Pons (tissue), 1 donor: ENCODE measurements around the gene INKA2.

Experiments used
- DNase-seq: peaks from one replicate; pipeline ENCODE4 v3.0.0-alpha.2; 2016; ENCODE audit warnings: low spot score

Gene INKA2

DNA sequence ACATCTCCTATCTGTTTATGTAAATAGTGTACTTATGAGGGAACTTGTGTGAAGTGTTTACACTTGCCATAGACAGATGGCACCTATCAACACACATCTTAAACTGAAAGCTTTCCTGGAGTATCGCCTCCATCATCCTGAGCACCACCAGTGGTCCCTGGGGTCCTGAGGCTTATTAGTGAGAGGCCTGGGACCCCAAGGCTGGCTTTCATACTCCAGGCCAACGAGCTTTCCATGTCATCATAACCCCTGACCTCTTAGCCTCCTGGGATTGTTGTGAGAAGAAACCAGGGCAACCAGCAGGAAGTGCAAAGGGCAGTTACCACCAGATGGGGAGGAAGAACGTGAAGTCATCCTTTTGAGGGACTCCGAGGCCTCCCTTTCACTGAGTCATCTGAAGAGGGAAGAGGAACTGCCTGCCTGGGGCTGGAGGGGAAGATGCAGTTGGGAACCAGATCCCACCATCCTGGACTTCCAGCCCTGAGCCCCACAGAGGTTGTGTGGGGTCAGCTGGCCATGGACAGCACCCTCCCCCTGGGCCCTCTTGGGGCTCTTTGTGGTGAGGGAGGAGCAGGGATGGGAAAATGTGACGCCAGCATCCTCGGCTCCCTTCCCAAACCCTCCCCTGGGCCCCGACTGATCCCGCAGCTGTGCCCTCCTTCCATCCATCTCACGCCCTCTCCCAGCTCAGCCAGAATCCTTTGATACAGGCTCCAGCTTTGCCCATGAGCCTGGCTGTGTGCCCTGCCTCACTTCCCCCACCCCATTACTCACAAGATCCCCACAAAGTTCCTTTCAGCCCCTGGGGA, 5.8 kb downstream of the INKA2 start:
- peak; percentile 61 for DNase-seq

DNA sequence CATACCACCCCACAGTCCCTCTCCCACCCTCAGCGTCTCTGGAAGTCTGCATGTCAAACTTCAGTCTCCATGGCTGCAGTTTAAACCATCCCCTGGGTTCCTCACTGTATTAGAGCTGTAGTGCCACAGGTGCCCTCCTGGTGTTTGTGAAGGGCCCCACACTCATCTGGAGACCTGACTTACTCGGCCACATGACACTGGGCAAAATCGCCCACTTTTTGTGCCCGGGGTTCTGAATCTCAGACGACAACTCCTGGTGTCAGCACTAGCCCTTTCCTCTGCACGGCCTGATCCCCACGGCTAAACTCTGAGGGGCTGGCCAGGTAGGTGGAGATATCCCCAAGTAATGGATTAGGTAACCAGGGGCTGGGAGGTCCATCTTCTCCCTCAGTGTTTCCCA, 6.5 kb downstream of the INKA2 start:
- no peak for DNase-seq

DNA sequence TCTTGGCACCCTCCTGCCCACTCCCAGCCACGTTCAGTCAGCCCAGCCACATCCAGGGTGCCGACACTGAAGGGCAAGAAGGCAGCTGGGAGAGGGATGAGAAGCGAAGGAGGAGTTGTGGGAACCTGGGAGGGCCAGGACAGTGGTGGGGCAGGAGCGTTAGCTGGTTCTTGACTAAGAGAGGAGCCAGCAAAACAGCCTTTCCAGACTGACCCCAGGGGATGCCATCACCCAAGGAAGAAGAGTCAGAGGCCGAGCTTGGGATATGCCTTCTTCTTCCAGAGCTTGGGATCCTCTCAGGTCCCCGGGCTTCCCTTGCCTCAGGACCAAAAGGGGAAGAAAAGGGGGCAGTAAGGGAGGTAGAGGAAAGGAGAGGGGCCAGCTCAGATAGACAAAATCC, 7.2 kb downstream of the INKA2 start:
- DNase-seq = no peak

DNA sequence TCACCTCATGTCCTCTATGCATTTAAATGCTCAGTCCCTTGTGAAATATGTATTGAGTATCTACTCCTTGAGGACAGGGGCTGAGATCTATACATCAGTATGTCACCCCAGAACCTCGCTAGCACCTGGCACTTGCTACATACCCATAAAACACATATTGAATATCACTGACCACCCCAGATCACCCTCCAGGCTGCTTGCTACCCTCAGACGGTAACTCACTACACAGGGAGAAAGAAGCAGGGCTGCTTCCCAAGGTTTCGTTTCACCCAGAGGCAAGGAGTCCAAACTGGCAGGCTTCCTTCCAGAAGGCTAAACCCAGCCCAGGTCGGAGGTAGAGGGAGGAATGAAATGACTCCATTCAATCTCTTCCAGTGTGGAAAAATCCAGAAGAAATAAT, 8.5 kb downstream of the INKA2 start:
- DNase-seq = no peak

DNA sequence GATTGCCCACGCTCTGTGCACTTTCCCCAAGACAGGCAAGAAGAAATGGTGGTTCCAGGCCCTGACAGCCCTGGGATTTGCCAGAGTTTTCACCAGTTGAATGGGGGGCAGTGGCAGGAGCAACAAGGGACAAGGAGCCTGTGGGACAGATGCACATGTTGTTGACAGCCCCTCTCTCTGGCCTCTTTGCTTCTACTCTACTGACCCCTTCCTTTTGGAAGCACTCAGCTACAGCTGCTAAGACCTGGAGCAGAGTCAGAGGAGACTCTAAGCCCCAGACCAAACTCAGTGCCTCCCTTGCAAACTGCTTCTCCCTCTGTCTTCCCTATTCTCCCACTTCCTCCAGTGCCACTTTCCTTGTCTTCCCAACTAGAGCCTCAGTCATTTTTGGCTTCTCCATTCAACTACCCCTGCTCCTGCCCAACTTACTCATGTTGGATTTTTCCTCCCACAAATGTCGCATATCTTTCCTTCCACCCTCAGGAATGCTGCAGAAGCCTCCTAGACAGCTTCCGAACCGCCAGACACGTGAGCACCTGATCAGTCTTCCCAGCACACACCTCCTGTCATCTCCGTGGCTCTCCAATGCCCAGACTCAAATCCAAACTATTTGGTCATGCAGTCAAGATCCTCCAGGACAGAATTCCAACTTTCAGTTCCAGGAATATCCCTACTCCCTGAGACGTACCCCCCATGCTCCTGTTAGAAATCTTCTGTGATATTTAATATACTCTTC, 9.1 kb downstream of the INKA2 start:
- no peak for DNase-seq

DNA sequence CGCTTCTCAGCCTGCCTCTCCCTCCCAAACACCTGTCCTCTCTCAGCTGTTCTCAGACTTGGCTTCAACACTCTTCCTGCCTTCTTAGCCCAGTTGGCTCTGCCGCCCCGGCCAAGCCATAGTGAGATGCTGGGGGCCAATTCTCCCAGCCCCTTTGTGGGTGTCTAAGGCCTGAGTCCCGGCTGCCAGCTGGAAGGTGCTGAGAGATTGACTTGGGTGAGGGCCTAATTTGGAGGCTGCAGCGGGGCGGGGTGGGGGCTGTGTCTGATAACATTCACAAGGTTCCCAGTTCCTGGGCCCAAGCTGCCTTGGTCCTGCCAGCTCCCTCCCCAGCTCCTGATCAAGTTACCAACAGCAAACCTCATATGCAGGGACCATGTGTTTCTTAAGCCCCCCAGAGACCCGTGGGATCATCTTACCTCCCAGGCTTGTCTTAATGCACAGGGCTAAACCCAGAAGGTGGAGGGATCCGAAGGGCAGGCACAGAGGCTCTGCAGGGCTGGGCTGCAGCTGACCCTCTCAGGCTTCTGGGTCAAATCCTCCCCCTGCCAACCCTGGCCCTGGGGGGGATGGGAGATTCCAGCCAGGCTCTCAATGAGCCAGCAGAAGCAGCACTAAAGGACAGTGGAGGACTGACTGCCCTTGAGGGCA, 9.8 kb downstream of the INKA2 start:
- no peak for DNase-seq

DNA sequence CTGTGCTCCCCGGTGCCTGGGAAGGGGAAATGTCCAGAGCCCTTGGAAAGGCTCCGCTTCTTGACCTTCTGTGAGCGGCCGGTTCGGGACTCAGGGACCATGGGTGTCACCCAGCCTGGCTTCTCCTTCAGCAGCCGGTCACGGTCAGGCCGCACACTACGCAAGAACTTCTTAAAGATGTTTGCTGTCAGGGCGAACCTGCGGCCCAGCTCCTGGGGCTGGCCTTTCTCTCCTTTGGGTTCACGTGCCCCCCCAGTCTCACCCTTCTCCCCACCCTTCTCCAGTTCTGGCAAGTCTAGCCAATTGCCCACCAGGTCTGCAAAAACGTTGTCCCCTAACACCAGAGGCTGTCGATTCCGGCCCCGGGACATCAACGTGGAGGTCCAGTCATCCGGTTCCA, 12.1 kb downstream of the INKA2 start:
- no peak for DNase-seq

DNA sequence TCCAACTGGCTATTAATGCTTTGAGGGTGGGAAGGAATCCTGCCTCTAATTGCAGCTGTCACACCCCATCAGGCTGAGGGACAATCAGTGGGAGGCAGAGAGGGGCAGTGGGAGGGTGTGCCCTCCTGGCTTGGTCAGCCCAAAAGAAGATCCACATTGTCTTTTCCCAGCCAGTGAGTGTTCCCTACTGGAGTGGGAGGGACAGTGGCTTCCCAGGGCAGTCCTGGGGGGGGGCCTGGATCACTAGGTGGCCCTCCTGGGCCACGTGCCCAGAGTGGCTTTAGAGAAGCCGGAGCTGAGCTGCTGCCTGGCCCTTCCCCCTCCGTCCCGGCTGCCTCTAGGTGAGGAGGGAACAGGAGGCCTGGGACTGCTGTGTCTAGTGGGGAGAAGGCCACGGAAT, 14.0 kb downstream of the INKA2 start:
- peak; percentile 12 for DNase-seq

DNA sequence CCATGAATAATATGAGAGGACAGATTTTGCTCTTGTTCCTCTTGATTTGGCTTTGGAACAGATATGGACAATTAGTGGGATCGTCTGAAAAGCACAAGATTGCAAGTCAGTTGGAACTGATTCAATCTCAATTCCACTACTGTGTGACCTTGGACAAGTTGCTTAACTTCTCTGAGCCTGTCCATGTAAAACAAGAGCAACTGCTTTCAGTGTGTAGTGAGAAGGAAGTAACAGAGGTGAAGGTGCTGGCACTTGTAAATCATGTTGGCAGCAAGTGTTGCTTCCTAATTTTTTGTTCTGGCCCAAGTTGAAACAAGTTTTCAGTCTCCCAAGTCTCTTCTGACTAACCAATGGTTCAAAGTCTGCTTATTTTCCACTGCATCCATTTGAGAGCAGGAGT, 15.3 kb downstream of the INKA2 start:
- DNase-seq = no peak

DNA sequence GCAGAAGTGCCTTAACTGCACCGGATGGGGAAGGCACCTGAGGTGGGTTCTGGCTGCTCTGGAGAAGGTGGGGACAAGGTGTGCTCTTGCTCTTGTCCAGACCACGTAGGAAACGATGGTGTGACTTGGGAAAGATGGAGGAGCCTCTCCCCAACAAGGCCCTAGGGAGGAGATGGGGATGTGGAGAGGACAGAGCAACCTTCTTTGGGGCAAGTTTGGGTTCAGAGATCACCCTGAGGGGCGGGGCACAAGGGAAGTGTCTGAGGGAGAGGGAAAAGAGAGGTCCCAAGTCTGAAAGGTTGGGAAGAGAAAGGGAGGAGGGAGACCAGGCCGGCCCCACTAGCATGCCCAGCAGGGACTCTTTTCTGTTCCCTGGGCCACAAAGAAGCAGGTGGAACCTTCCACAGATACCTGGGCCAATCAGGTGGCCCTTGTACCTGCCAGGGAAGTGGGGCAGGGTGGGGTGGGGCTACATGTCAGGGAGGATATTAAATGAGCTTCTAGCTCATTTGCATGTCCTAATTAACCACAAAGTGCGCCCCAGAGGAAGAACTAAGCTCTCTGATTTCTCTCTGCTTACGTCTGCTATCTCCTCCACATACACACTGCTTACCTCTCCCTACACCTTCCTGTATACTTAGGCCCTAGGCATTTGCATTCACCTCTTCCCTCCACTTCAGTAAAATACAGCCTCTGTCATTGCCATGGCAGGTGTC, 15.9 kb downstream of the INKA2 start:
- no peak for DNase-seq

DNA sequence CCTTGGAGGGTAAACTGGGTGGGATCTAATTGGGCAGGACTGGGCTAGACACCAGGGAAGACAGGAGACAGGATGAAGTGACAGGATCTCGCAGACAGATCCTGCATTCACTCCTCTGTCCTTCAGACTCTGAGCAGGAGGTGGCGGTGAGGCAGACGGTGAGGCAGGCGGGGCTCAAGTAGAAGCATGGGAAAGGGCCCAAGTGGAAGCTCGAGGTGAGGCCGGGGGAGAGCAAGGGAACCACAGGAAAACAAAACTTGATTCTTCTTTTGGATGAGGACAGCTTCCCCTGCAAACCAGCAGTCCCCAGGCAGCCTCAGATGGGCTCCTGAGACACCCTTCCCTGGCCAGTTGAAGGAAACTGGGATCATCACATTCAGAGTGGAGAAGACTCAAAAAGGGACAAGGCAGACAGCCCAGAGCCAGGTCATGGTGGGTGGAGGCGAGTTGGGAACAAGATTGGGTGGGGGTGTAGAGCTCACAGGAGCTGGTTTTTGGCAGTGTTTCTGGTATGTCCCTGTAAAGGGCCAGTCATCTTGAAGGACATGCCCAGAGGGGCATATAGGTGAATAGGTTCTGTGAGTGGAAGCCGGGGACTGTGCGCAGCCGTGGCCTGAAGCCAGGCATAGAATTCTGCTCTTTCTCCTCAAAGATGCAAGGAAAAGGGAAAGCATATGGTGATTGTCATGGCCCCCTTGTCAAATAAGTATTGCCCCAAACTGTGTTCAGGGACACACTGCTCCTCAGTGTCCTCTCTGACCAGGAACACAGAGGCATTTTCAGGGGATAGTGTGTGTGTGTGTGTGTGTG, 18.0 kb downstream of the INKA2 start:
- no peak for DNase-seq

DNA sequence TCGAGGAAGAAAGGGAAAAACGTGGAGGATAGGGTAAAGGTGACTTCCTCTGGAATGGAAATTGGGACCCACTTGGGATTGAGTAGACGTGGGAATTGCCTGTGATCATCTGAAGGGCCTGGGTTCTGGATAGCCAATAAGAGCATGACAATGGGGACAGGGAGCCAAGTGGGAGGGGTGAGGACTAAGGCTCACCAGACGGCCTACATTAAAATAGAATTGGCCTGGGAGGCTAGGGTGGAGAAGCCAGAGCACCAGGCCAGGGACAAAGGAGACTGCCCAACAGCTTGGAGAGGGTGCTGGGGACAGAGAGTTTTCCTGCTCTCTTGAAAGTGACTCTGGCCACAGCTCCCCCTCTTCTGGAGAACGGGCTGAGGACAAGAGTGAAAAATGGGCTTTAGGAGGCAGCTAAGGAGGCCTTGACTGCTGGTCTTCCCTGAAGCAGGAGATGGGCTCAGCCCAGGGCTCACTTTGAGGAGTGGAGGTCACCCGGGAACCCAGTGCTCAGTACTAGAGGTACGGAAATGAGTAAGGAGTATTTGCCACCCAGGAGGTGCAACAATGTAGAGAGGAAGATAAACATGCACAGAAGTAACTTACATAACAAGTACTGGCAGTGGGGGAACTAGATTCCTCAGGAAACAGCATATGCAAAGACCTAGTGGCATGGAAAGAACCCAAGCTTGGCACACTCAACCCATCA, 18.8 kb downstream of the INKA2 start:
- DNase-seq = no peak

DNA sequence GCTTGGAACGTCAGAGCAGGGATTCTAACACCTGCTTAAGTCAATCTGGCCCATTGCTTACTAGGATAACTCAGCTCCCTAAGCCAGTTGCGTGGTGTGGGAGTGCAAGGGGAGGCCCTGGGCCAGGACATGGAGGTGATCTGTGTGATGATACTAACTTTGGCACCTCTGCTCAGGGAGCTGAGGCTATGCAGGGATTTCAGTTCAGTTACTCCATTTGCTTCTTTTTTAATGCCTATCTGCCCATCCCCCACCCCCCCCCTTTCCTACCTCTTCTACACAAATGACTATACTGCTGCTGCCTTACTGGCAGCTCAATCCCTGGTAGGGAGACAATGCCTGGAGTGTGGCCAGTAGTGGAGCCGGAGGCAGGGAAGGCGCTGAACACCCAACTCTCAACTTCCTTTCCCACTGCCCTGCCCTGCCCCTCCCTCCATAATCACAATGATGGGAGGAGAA, 19.5 kb downstream of the INKA2 start:
- no peak for DNase-seq

DNA sequence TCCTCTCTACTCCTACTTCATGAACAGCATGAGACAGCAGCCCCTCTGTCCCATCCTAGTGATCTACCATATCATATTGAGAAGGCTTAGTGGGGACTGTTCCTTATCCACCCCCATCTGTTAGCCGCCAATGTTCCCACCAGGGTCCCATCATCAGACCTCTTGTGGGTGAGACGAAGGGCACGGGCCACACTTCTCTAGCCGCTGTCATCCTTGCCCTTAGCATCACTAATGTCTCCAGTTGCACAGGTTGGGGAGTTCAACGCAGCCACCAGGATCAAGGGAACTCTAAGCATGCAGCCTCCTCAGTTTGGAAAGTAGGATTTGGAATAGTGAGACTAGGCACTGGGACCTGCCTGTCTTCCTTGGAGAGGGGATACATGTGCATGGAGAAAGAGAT, 20.1 kb downstream of the INKA2 start:
- no peak for DNase-seq

DNA sequence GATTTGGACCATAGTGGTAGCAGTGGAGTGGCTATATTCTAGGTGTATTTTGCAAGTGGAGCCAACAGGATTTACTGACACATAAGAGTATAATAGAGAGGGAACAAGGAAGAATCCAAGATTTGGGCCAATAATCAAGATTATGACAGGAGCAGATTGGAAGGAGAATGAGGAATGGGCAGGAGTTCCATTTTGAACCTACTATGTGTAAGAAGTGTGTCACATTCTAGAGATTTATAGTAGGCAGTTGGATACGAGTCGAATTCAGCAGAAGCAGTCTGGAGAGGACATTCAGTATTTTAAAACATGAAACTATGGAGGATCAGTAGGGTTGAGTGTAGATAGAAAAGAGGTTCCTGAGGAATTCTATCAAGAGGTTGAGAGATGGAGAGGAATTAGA, 21.7 kb downstream of the INKA2 start:
- DNase-seq = no peak

DNA sequence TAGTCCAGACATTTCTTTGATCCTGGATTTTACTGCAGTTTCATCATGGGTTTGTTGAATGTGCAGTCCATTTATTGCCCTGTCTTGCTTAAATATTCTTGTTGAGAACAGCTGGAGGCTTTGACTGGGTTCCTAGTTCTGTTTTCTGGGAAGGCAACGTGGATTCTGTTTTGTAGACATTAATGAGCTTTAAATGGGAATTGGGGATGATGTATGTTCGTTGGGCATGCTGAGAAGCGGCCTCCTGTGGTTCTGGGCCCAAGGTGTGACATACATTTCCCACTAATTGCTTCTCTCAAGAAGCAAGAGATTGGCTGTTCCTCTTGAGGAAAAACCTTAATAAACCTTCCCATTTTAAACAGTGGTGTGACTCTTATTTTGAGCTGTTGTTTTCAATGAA, 22.9 kb downstream of the INKA2 start:
- DNase-seq = no peak

DNA sequence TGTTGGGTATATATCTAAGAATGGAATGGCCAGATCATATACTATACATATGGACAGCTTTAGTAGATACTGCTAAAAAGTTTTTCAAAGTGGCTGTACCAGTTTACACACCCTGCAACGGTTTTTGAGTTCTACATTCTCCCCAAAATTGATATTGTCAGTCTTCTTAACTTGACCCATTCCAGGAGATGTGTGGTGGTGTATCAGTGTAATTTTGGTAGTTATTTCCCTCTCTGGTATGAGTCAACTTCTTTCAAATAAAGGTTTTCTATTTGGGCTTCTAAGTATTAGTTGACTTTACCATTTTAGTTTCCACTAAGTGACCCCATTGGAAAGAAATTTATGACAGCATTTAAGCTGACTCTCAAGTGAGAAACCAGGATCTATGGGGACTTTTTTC, 29.2 kb downstream of the INKA2 start:
- no peak for DNase-seq

DNA sequence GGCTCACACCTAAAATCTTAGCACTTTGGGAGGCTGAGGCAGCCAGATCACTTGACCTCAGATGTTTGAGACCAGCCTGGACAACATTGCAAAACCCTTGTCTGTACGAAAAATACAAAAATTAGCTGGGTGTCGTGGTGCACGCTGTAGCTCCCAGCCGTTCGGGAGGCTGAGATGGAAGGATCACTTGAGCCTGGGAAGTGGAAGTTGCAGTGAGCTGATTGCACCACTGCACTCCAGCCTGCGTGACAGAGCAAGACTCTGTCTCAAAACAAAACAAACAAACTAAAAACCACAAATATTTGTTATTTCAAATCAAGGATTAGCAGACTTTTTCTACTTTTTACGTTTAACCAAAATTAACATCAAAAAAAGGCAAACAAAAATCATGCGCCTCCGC, 31.3 kb downstream of the INKA2 start:
- DNase-seq = no peak

DNA sequence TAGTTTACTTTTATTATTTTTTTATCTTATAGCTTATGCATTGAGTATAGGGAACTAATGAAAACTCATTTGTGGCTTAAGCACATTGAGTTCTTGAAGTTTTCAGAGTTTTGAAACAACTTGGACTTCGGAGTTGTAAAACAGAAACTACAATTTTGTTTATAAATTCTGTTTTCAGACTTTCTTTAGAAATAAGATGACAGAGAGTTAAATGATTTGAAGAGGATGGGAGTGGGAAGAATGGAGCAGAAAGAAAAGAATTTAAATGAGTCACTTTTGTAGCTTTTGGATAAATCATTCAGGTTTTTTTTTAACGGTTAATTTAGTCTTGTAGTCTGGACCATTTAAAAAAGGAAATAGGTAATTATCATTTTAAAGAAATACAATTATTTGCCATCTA, 32.3 kb downstream of the INKA2 start:
- no peak for DNase-seq

DNA sequence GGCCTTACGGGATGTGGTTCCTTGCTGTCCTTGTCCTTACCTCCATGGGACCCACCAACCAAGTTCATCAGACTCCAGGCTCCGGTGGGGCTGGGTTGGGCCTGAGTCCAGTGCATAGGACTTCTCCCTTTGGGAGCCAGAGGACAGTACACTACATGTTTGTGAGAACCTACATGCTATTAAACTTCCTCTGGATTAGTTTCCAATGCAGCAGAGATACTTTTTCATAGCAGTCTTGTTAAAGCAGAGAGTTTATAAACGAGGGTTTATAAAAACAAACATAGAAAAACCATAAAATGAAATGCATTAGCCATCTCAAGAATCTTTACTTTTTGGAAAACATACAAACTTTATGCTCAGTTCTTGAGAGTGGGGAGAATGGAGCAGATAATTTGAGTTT, 33.4 kb downstream of the INKA2 start:
- no peak for DNase-seq

DNA sequence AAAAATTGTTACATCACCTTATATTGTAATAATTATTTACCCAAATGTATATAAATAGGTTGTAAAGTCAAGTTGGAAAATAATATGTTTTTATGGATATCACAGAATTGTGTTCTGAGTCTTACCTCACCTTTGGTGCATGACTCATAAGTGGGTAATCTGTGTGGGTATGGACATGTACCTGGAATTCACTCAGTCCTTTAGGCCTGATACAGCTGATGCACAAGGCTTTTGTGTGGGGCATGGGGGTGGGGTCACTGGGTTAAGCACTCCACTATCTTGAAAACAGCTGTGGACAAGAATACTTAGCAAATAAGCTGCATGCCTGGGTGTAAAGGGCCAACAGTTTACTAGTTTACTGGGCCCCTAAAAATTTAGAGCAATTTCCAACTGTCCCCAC, 34.4 kb downstream of the INKA2 start:
- no peak for DNase-seq
